Measurements from ENCODE around the gene SLTM. TPM values are rescaled to one million over a fixed set of nuclear protein-coding genes. Genes with fewer than 3 reads are reported as not detected.
A peak's percentile ranks its signal among the peaks of the same experiment; 100 is the strongest.
"Not testable (repeated sequence)": the region's sequence is repeated elsewhere in the genome, so short reads cannot be mapped to it uniquely, and the experiment has no call there.

Gene SLTM
- total RNA-seq, 6 donors from 2014 or later: 77.2 to 261 (median 100) TPM

- DNase-seq (no peak), ATAC-seq (ENCODE audit: low FRiP score in 2 of 2) (no peak)
- TF ChIP-seq EP300 (IDR thresholded peaks at IDR 0.05) (no peak), POLR2AphosphoS5 (IDR thresholded peaks at IDR 0.05) (no peak), POLR2A (IDR thresholded peaks at IDR 0.05) (no peak)
- TF ChIP-seq, protein P1, sequence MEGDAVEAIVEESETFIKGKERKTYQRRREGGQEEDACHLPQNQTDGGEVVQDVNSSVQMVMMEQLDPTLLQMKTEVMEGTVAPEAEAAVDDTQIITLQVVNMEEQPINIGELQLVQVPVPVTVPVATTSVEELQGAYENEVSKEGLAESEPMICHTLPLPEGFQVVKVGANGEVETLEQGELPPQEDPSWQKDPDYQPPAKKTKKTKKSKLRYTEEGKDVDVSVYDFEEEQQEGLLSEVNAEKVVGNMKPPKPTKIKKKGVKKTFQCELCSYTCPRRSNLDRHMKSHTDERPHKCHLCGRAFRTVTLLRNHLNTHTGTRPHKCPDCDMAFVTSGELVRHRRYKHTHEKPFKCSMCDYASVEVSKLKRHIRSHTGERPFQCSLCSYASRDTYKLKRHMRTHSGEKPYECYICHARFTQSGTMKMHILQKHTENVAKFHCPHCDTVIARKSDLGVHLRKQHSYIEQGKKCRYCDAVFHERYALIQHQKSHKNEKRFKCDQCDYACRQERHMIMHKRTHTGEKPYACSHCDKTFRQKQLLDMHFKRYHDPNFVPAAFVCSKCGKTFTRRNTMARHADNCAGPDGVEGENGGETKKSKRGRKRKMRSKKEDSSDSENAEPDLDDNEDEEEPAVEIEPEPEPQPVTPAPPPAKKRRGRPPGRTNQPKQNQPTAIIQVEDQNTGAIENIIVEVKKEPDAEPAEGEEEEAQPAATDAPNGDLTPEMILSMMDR (IDR thresholded peaks at IDR 0.05): no peak
- WGBS, 2 donors: 79 to 86% methylated on average over 5 of the region's 5 CpGs
- H3K27me3 ChIP-seq: no peaks in the 10 kb centered on the region
- no peaks in the 10 kb centered on the region for H3K9me3 ChIP-seq
- no peaks in the 10 kb centered on the region for H3K4me1 ChIP-seq
- peaks cover 2 to 38% (median 12%) of the 10 kb centered on the region in 4 donors for H3K36me3 ChIP-seq
- no peak overlapping the region for H3K27ac ChIP-seq
- H3K4me3 ChIP-seq: no peak overlapping the region
Measured at GRCh38 chr15:58852347-58852746, 81.1 kb downstream of the SLTM start.

DNA sequence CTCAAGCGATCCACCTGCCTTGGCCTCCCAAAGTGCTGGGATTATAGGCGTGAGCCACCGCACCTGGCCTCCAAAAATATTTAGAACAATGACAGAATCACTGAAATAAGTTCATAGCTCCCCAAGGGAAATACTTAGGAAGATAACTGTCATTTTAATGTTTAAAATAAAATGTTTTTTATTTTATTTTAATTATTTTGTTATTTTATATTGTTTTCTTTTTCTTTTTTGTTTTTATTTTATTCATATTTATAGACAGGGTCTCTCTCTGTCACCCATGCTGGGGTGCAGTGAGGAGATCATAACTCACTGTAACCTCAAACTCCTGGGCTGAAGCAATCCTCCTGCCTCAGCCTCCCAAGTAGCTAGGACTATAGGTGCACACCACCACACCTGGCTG, 82.3 kb downstream of the SLTM start:
- not testable (repeated sequence) for H3K27me3 ChIP-seq; DNase-seq; ATAC-seq (ENCODE audit: low FRiP score in 2 of 2); H3K27ac ChIP-seq; H3K9me3 ChIP-seq; H3K4me3 ChIP-seq; H3K4me1 ChIP-seq
- 99 to 100% methylated on average over 3 of the region's 3 CpGs for WGBS, 2 donors
- H3K36me3 ChIP-seq: peaks cover 2 to 40% (median 12%) of the 10 kb centered on the region in 4 donors

GRCh38 chr15:58842713-58843396, 90.6 kb downstream of the SLTM start:
- Histone ChIP-seq H3K9me3 (no peaks in the 10 kb centered on the region), H3K4me3 (no peak overlapping the region), H3K4me1 (no peaks in the 10 kb centered on the region), H3K27ac (no peak overlapping the region), H3K36me3 (peaks cover 0 to 18% (median 1%) of the 10 kb centered on the region in 4 donors), H3K27me3 (no peaks in the 10 kb centered on the region)
- ATAC-seq (ENCODE audit: low FRiP score in 2 of 2) (no peak), DNase-seq (no peak)
- TF ChIP-seq, protein P1 (IDR thresholded peaks at IDR 0.05): no peak
- TF ChIP-seq EP300 (IDR thresholded peaks at IDR 0.05): no peak
- TF ChIP-seq POLR2A (IDR thresholded peaks at IDR 0.05): no peak
- TF ChIP-seq POLR2AphosphoS5 (IDR thresholded peaks at IDR 0.05): no peak
- 97% methylated on average over 4 of the region's 4 CpGs for WGBS, 2 donors

DNA sequence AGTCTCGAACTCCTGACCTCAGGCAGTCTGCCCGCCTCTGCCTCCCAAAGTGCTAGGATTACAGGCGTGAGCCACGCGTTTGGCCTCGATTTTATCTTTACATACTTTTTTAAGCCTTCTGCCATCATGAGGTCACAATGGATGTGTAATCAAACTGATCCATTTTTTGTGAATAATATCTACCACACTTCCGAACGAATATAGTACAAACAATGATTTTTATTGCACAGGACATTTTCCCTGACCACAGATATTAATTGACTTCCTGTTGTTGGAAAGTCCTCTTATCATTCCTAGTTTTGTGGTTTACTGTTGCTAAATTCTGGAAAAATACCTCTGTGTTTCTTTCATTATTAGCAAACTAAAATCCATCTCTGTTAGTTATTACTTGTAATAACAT, 93.4 kb downstream of the SLTM start:
- no peak for TF ChIP-seq EP300 (IDR thresholded peaks at IDR 0.05)
- TF ChIP-seq, protein P1 (IDR thresholded peaks at IDR 0.05): no peak
- no peak for TF ChIP-seq POLR2AphosphoS5 (IDR thresholded peaks at IDR 0.05)
- no peak for TF ChIP-seq POLR2A (IDR thresholded peaks at IDR 0.05)
- ATAC-seq (ENCODE audit: low FRiP score in 2 of 2): no peak
- H3K4me3 ChIP-seq: no peak overlapping the region
- H3K27me3 ChIP-seq: no peaks in the 10 kb centered on the region
- no peaks in the 10 kb centered on the region for H3K9me3 ChIP-seq
- 88 to 89% methylated on average over 8 of the region's 8 CpGs for WGBS, 2 donors
- no peak overlapping the region for H3K27ac ChIP-seq
- DNase-seq: no peak
- peaks cover 0 to 4% (median 0%) of the 10 kb centered on the region in 4 donors for H3K36me3 ChIP-seq
- no peaks in the 10 kb centered on the region for H3K4me1 ChIP-seq

GRCh38 chr15:58839485-58839884, 94.0 kb downstream of the SLTM start:
- Histone ChIP-seq H3K4me1 (no peaks in the 10 kb centered on the region), H3K36me3 (peaks cover 0 to 4% (median 0%) of the 10 kb centered on the region in 4 donors), H3K27ac (no peak overlapping the region), H3K9me3 (no peaks in the 10 kb centered on the region), H3K27me3 (no peaks in the 10 kb centered on the region), H3K4me3 (no peak overlapping the region)
- ATAC-seq (ENCODE audit: low FRiP score in 2 of 2): no peak
- WGBS, 2 donors: 92 to 100% methylated on average over 1 of the region's 1 CpG
- DNase-seq: no peak
- TF ChIP-seq, protein P1 (IDR thresholded peaks at IDR 0.05): peak in 1 of 6 experiments; percentile 16
- TF ChIP-seq POLR2A (IDR thresholded peaks at IDR 0.05): no peak

DNA sequence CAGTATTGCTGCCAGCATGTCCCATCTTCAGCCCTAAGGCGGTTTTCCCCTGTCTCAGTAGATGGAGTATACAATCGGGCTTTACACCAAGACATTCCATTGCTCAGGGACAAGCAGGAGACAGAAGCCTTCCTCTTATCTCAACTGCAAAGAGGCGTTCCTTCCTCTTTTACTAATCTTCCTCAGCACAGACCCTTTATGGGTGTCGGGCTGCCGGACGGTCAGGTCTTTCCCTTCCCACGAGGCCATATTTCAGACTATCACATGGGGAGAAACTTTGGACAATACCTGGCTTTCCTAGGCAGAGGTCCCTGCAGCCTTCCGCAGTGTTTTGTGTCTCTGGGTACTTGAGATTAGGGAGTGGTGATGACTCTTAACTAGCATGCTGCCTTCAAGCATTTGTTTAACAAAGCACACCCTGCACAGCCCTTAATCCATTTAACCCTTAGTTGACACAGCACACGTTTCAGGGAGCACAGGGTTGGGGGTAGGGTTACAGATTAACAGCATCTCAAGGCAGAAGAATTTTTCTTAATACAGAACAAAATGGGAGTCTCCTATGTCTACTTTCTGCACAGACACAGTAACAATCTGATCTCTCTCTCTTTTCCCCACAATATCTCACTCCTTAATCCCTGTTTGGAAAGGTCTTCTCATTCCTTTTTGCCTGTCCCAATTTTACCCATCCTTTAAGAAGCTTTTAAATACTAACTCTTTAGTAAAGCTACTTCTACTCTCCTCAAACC, 99.6 kb downstream of the SLTM start:
- H3K27me3 ChIP-seq; DNase-seq; ATAC-seq (ENCODE audit: low FRiP score in 2 of 2); H3K4me3 ChIP-seq; H3K9me3 ChIP-seq; H3K27ac ChIP-seq: not testable (repeated sequence)
- Histone ChIP-seq H3K36me3 (peaks cover 0 to 22% (median 0%) of the 10 kb centered on the region in 4 donors), H3K4me1 (peaks cover 0 to 10% (median 4%) of the 10 kb centered on the region in 4 donors)
- WGBS, 2 donors: 37 to 58% methylated on average over 8 to 9 of the region's 9 CpGs

All from upper lobe of left lung (tissue), 6 donors.